Effector CD8-positive, alpha-beta T cell (primary cell): ENCODE measurements around the gene AGFG2.
"Not testable (repeated sequence)": the region's sequence is repeated elsewhere in the genome, so short reads cannot be mapped to it uniquely, and the experiment has no call there.

Source experiments
- DNase-seq: peaks from one replicate; lab custom pipeline; 2025; lab: John Stamatoyannopoulos, UW

Gene AGFG2

GRCh38 chr7:100521076-100521475 is 17.9 kb upstream of the AGFG2 start:
- DNase-seq, result no peak

DNA sequence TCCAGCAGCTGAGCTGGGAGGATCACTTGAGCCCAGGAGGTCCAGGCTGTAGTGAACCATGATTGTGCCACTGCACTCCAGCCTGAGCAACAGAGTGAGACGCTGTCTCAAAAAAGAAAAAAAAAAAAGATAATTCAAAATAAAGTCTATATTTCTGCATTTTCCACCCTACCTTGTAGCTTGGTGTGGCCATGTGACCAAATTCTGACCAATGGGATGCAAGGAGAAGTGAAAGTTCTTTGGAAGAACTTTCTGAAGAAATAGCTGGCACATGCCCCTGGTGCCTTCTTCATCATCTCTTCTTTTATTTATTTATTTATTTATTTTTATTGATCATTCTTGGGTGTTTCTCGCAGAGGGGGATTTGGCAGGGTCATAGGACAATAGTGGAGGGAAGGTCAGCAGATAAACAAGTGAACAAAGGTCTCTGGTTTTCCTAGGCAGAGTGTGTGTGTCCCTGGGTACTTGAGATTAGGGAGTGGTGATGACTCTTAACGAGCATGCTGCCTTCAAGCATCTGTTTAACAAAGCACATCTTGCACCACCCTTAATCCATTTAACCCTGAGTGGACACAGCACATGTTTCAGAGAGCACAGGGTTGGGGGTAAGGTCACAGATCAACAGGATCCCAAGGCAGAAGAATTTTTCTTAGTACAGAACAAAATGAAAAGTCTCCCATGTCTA is 17.0 kb upstream of the AGFG2 start:
- DNase-seq, result not testable (repeated sequence)

- not testable (repeated sequence) for DNase-seq
Observed at GRCh38 chr7:100523192-100523591, 15.8 kb upstream of the AGFG2 start.

- DNase-seq, result not testable (repeated sequence)
Observed at GRCh38 chr7:100528108-100528866, 10.7 kb upstream of the AGFG2 start.

GRCh38 chr7:100532165-100533022 is 6.6 kb upstream of the AGFG2 start:
- DNase-seq, result no peak

DNA sequence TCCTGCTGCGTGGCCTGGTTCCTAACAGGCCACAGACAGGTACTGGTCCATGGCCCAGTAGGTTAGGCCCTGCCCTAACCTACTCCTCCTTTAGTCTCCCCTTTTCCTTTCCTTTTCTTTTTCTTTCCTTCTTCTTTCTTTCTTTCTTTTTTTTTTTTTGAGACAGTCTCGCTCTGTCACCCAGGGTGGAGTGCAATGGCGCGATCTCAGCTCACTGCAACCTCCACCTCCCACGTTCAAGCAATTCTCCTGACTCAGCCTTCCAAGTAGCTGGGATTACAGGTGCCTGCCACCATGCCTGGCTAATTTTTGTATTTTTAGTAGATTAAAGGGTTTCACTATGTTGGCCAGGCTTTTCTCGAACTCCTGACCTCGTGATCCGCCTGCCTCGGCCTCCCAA is 3.0 kb upstream of the AGFG2 start:
- DNase-seq, result not testable (repeated sequence)

- not testable (repeated sequence) for DNase-seq
Observed at GRCh38 chr7:100536695-100537094, 2.3 kb upstream of the AGFG2 start.

- no peak for DNase-seq
Observed at GRCh38 chr7:100538348-100538653, 702 bp upstream of the AGFG2 start.

DNA sequence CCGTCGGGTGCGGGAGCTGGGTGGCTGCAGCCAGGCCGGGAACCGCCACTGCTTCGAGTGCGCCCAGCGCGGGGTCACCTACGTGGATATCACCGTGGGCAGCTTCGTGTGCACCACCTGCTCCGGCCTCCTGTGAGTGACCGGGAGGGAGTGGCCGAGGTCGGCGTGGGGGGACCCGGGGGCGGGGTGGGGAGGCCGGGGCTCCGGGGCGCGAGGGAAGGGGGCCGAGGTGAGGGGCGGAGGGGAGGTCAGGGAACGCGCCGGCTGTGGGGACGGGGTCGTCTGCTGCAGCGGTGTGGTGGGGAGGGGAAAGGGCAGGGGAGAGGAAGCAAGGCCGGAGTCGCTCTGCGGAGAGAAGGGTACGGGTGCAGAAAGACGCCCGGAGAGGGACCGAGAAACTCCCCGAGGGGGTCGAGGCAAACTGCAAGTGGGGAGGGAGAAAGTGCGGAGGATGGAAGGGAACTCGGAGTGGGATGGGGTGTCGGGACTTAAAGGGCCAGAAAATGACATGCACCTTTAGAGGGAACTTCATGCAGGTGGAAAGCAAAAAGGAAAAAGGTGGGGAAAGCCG is 518 bp downstream of the AGFG2 start:
- DNase-seq, result no peak

DNA sequence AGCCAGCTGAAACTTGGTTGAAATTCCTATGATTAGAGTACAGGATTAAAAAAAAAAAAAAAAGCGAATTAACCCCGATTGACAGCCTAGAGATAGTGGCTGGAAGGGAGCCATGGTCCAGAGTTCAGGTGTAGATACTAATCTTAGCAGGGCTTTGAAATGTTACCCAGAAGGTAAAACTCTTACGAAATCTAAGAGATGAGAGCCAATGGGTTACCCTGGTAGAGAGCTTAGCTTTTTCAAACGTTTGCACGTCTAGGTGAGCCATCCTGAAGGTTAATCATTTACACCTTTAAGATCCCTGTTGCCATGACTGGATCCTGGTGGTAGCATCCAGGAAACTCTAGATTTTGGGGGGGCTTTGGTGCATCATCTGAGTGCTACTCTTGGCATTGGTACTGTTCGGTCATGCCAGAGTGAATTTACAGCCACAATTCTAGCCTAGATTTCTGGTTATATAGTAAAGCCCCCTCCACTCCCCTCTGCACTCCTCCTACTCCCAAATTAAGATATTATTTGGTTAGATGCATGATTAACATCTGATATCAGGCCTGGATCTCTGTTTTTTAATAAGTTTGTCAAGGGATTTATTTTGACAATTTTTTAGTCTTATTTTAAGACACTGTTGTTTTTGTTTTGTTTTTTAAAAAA is 1.2 kb downstream of the AGFG2 start:
- DNase-seq, result no peak

DNA sequence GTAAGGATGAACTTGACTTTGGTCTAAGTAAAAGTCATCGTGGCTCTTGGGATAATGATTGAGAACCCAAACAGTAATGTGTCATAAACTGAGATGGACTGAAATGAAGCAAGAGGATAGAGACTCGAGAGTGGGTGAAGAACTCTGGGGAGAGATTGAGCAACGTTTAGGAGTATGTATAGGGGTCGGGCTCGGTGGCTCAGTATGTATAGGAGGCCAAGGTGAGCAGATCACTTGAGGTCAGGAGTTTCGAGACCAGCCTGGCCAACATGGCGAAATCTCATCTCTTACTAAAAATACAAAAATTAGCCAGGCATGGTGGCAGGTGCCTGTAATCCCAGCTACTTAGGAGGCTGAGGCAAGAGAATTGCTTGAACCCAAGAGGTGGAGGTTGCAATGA is 2.3 kb downstream of the AGFG2 start:
- DNase-seq, result not testable (repeated sequence)

- DNase-seq, result no peak
Observed at GRCh38 chr7:100543586-100543985, 4.6 kb downstream of the AGFG2 start.

GRCh38 chr7:100544386-100544785 is 5.4 kb downstream of the AGFG2 start:
- DNase-seq, result no peak

DNA sequence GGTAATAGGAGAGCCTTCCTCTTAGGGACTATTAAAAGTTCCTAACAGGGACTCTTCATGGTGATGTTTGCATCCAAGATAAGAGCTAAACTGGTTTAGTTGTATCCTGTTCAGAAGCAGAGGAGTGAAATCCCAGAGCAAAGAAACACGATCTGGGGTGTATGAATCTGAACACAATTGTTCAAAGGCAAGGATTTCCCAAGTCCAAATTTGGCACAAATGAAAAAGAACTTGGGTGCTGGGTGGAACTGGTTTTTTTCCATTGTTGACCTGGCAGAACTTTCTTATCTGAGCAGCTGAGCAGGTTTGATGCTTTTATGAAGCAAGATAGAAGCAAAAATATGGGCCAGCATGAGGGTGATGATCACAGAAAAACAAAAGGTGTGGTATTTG is 6.0 kb downstream of the AGFG2 start:
- DNase-seq, result no peak

GRCh38 chr7:100545360-100546128 is 6.5 kb downstream of the AGFG2 start:
- DNase-seq, result no peak

- no peak for DNase-seq
Observed at GRCh38 chr7:100546129-100546925, 7.3 kb downstream of the AGFG2 start.

DNA sequence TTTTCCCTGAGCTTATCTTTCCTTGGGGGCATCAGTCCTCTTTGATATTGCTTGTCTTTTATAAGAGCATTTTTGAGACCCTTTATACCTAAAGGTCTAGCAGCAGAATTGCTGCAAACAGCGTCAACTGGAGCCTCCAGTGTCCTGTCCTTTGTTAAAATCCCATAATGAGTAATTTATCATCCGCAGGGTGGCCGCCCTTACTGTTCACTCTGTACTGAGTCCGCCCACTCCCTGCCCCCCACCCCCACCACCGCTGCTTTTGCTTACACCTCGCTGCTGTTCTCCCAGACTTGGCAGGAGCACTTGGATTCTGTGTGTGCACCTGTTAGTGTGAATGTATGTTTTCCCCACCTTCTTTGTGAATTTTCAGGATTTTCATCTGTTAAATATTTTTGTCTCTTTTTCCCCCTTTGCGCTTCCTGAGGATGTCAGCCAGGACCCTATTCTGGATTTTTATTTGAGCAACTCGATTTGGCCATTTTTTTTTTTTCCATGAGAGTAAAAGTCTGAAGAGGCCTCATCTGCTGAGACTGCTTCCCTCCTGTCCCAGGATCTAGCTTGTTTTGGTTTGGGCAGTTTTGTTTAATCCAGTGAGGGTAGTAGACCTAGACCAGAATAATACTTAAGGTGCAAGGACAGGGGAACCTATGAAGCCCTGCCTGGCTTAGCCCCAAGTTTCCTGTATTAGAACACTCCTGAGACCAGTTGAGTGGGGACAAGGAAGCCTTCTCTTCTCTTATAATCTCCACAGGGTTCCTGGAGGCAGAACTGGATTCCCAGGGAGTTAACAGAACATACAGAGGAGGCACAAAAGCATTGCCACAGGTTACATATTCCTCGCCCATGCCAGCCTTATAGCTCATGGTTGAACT is 8.2 kb downstream of the AGFG2 start:
- DNase-seq, result no peak

GRCh38 chr7:100547872-100548271 is 8.9 kb downstream of the AGFG2 start:
- DNase-seq, result no peak

DNA sequence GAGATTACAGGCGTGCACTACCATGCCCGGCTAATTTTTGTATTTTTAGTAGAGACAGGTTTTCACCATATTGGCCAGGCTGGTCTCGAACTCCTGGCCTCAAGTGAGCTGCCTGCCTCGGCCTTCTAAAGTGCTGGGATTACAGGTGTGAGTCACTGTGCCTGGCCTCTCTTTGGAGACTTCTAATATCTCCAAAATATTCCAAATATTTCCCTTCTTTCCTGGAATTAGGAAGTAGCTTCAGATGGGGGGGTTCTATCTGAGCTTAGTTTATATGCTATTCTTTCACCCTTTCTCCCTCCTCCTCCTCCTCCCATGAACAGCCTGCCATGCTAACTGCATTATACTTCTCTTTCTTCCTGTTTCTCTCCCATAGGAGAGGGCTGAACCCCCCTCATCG is 9.4 kb downstream of the AGFG2 start:
- DNase-seq, result not testable (repeated sequence)
